ENCODE data around the gene DNMT3B.

The DNMT3B gene

GRCh38 chr20:32828029-32828680, 66.0 kb downstream of the DNMT3B start:
- no peak for DNase-seq

- no peak for DNase-seq
Measured at GRCh38 chr20:32829311-32830005, 67.3 kb downstream of the DNMT3B start.

GRCh38 chr20:32830437-32830836, 68.3 kb downstream of the DNMT3B start:
- DNase-seq, result peak; percentile 80 to 85

- no peak for DNase-seq
Measured at GRCh38 chr20:32831982-32832381, 69.8 kb downstream of the DNMT3B start.

- no peak for DNase-seq
Measured at GRCh38 chr20:32832664-32833063, 70.5 kb downstream of the DNMT3B start.

GRCh38 chr20:32834972-32835371, 72.8 kb downstream of the DNMT3B start:
- DNase-seq, result no peak

GRCh38 chr20:32837157-32837556, 75.0 kb downstream of the DNMT3B start:
- DNase-seq, result no peak

GRCh38 chr20:32839227-32839981, 77.2 kb downstream of the DNMT3B start:
- no peak for DNase-seq

GRCh38 chr20:32839982-32840285, 77.7 kb downstream of the DNMT3B start:
- DNase-seq, result no peak

GRCh38 chr20:32841174-32841573, 79.0 kb downstream of the DNMT3B start:
- no peak for DNase-seq

- no peak for DNase-seq
Measured at GRCh38 chr20:32841632-32842031, 79.4 kb downstream of the DNMT3B start.

GRCh38 chr20:32842688-32843524, 80.7 kb downstream of the DNMT3B start:
- DNase-seq, result no peak

- DNase-seq, result no peak
Measured at GRCh38 chr20:32845786-32846185, 83.6 kb downstream of the DNMT3B start.

- DNase-seq, result no peak
Measured at GRCh38 chr20:32846852-32847251, 84.7 kb downstream of the DNMT3B start.

- DNase-seq, result no peak
Measured at GRCh38 chr20:32847964-32848363, 85.8 kb downstream of the DNMT3B start.

- DNase-seq, result no peak
Measured at GRCh38 chr20:32848846-32849245, 86.7 kb downstream of the DNMT3B start.

GRCh38 chr20:32849577-32849976, 87.4 kb downstream of the DNMT3B start:
- no peak for DNase-seq

GRCh38 chr20:32855387-32855786, 93.2 kb downstream of the DNMT3B start:
- no peak for DNase-seq

GRCh38 chr20:32858189-32858588, 96.0 kb downstream of the DNMT3B start:
- no peak for DNase-seq

All from AML-193 (cell line).